HCT116 (cell line): ENCODE measurements around the gene CD93. TPM values are rescaled to one million over a fixed set of nuclear protein-coding genes. Genes with fewer than 3 reads are reported as not detected.

Experiments
- ATAC-seq: fragments of 200-7000 bp; cut with Tn5 transposase; 2 replicates; pipeline ENCODE4 v1.9.1; 2020; ENCODE audit warnings: mild to moderate bottlenecking, moderate library complexity
- BruUV-seq: library from RNA; stranded (reverse); fragments of 400-500 nt; replicated peaks from 2 replicates; lab custom pipeline; 2021; lab: Mats Ljungman, UMichigan
- CTCF ChIA-PET: fragments of 300-600 bp; sonication (Branson Sonifier 250); formaldehyde crosslinking; loops from one replicate; lab custom pipeline; 2021; ENCODE audit warnings: antibody characterized with exemption; lab: Charles Lee
- POLR2A ChIA-PET: fragments of 300-600, 350-600 bp; sonication (Branson Sonifier 250); formaldehyde crosslinking; loops from one replicate; lab custom pipeline; 2021; ENCODE audit warnings: antibody characterized with exemption; lab: Charles Lee
- RAD21 ChIA-PET, 2 experiments: fragments of 300-600 bp; sonication (Branson Sonifier 250); formaldehyde crosslinking; loops; one replicate each; lab custom pipeline; 2023; ENCODE audit warnings: low total read pairs in 2 of 2; ENCODE audit not compliant: uncharacterized antibody in 2 of 2, unreplicated experiment in 2 of 2, low non-redundant PET in 1 of 2; lab: Charles Lee
- DNase-seq: peaks from one replicate; pipeline ENCODE4 v3.0.0-alpha.2; 2010; ENCODE audit warnings: low read depth, low spot score
- H2AFZ ChIP-seq: fragments of 200-600 bp; shearing (Covaris generic), sonication (generic); 2 replicates; pipeline ENCODE4 v1.6.1; 2017; ENCODE audit warnings: low read depth, mixed run types, mixed read lengths, antibody characterized with exemption, low read length; ENCODE audit not compliant: poor library complexity, severe bottlenecking
- H3K27ac ChIP-seq: 2 replicates; pipeline ENCODE4 v1.5.1; 2012; ENCODE audit warnings: low read depth, low read length
- H3K27me3 ChIP-seq: fragments of 200-600 bp; sonication (generic); 2 replicates; pipeline ENCODE4 v1.6.1; 2016; ENCODE audit warnings: mixed run types, low read length, mixed read lengths; ENCODE audit not compliant: insufficient read depth
- H3K36me3 ChIP-seq, 2 experiments: fragments of 200-500 bp in 1 of 2; fragments of 200-600 bp in 1 of 2; sonication (Bioruptor generic) in 1 of 2; sonication (generic) in 1 of 2; 2 replicates each; pipeline versions ENCODE4 v1.5.1 to v1.6.1; 2014 to 2016; ENCODE audit warnings: low read length in 2 of 2, inconsistent platforms in 1 of 2, mixed read lengths in 1 of 2, mixed run types in 1 of 2; ENCODE audit not compliant: insufficient read depth in 2 of 2, control insufficient read depth in 1 of 2
- H3K4me1 ChIP-seq, 2 experiments: fragments of 200-600 bp in 1 of 2; sonication (generic) in 1 of 2; 2 replicates each; pipeline versions ENCODE4 v1.5.1 to v1.6.1; 2012 to 2017; ENCODE audit warnings: low read length in 2 of 2, inconsistent platforms in 1 of 2, mild to moderate bottlenecking in 1 of 2, mixed read lengths in 1 of 2, mixed run types in 1 of 2, moderate library complexity in 1 of 2; ENCODE audit not compliant: insufficient read depth in 2 of 2, control insufficient read depth in 1 of 2
- H3K4me2 ChIP-seq: fragments of 200-600 bp; sonication (generic); 2 replicates; pipeline ENCODE4 v1.6.1; 2017; ENCODE audit warnings: mixed run types, low read length, mixed read lengths
- H3K4me3 ChIP-seq, 2 experiments: fragments of 200-600 bp in 1 of 2; sonication (generic) in 1 of 2; replicated peaks in 1 of 2; 2 replicates each; pipeline ENCODE4 v1.5.1; 2011 to 2016; ENCODE audit warnings: low read length in 2 of 2, control low read depth in 1 of 2, low read depth in 1 of 2, mild to moderate bottlenecking in 1 of 2, mixed read lengths in 1 of 2, mixed run types in 1 of 2
- H3K79me2 ChIP-seq: fragments of 200-600 bp; sonication (generic); 2 replicates; pipeline ENCODE4 v1.6.1; 2017; ENCODE audit warnings: mild to moderate bottlenecking, mixed run types, low read length, moderate library complexity, mixed read lengths; ENCODE audit not compliant: insufficient read depth
- H3K9ac ChIP-seq: fragments of 200-600 bp; sonication (generic); 2 replicates; pipeline ENCODE4 v1.6.1; 2016; ENCODE audit warnings: low read length, mixed read lengths
- H3K9me2 ChIP-seq: fragments of 200-600 bp; sonication (generic), shearing (Covaris generic); 2 replicates; pipeline ENCODE4 v1.6.1; 2017; ENCODE audit warnings: mixed run types, mild to moderate bottlenecking, moderate library complexity; ENCODE audit not compliant: insufficient read depth
- H3K9me3 ChIP-seq, 2 experiments: fragments of 200-500 bp in 1 of 2; fragments of 200-600 bp in 1 of 2; sonication (Bioruptor generic) in 1 of 2; sonication (generic) in 1 of 2; 2 replicates each; pipeline ENCODE4 v1.6.1; 2014 to 2017; ENCODE audit warnings: low read length in 2 of 2, mixed read lengths in 2 of 2, inconsistent platforms in 1 of 2, low read depth in 1 of 2, mild to moderate bottlenecking in 1 of 2, mixed run types in 1 of 2, moderate library complexity in 1 of 2; ENCODE audit not compliant: control insufficient read depth in 1 of 2, insufficient read depth in 1 of 2
- H4K20me1 ChIP-seq: fragments of 200-600 bp; sonication (generic), shearing (Covaris generic); 2 replicates; pipeline ENCODE4 v1.6.1; 2017; ENCODE audit warnings: mixed run types, mild to moderate bottlenecking, moderate library complexity; ENCODE audit not compliant: insufficient read depth
- ATF3 ChIP-seq: IDR thresholded peaks from 2 replicates; pipeline ENCODE4 v1.6.1; 2012
- CEBPB ChIP-seq: IDR thresholded peaks from 2 replicates; pipeline ENCODE4 v1.6.1; 2012; ENCODE audit warnings: low read depth
- CTCF ChIP-seq, 3 experiments: fragments of 200-600 bp in 1 of 3; sonication (generic) in 1 of 3; IDR thresholded peaks in 2 of 3; conservative IDR thresholded peaks in 1 of 3; 2 replicates each; pipeline ENCODE4 v1.5.1; 2012 to 2017; ENCODE audit warnings: low read depth in 2 of 3, low read length in 2 of 3, antibody characterized with exemption in 1 of 3, borderline replicate concordance in 1 of 3, control low read depth in 1 of 3, mild to moderate bottlenecking in 1 of 3, mixed read lengths in 1 of 3, mixed run types in 1 of 3, moderate library complexity in 1 of 3; ENCODE audit not compliant: insufficient read depth in 1 of 3
- EGR1 ChIP-seq: IDR thresholded peaks from 2 replicates; pipeline ENCODE4 v1.6.1; 2012; ENCODE audit warnings: low read depth
- FOSL1 ChIP-seq: IDR thresholded peaks from 2 replicates; pipeline ENCODE4 v1.6.1; 2012; ENCODE audit warnings: low read depth
- MAX ChIP-seq: IDR thresholded peaks from 2 replicates; pipeline ENCODE4 v1.6.1; 2012
- POLR2A ChIP-seq: IDR thresholded peaks from 2 replicates; pipeline ENCODE4 v1.7.0; 2011; ENCODE audit warnings: borderline replicate concordance; ENCODE audit not compliant: insufficient read depth, insufficient read length; ENCODE audit errors: extremely low read depth
- POLR2AphosphoS5 ChIP-seq: IDR thresholded peaks from 2 replicates; pipeline ENCODE4 v1.6.1; 2011; ENCODE audit warnings: mild to moderate bottlenecking, low read depth, low read length, moderate library complexity
- RAD21 ChIP-seq: IDR thresholded peaks from 2 replicates; pipeline ENCODE4 v1.6.1; 2012; ENCODE audit warnings: low read depth, mild to moderate bottlenecking
- SIN3A ChIP-seq: IDR thresholded peaks from 2 replicates; pipeline ENCODE4 v1.6.1; 2012; ENCODE audit warnings: low read depth
- SP1 ChIP-seq: IDR thresholded peaks from 2 replicates; pipeline ENCODE4 v1.6.1; 2012; ENCODE audit warnings: low read depth
- SRF ChIP-seq: IDR thresholded peaks from 2 replicates; pipeline ENCODE4 v1.6.1; 2012; ENCODE audit warnings: low read depth
- TCF7L2 ChIP-seq: IDR thresholded peaks from 2 replicates; pipeline ENCODE4 v1.7.0; 2011; ENCODE audit warnings: borderline replicate concordance, inconsistent platforms; ENCODE audit not compliant: insufficient read depth, insufficient read length; ENCODE audit errors: extremely low read depth
- YY1 ChIP-seq: IDR thresholded peaks from 2 replicates; pipeline ENCODE4 v1.6.1; 2011; ENCODE audit warnings: low read length, low read depth, moderate library complexity, mild to moderate bottlenecking; ENCODE audit not compliant: insufficient replicate concordance; ENCODE audit errors: extremely low read depth
- ZFX ChIP-seq: fragments of 450-650 bp; IDR thresholded peaks from 2 replicates; pipeline ENCODE4 v1.6.1; 2017
- ZNF274 ChIP-seq: fragments of 200-500 bp; sonication (Bioruptor generic); IDR thresholded peaks from 2 replicates; pipeline ENCODE4 v1.6.1; 2014; ENCODE audit warnings: mild to moderate bottlenecking, low read depth, low read length, inconsistent platforms
- intact Hi-C: fragments of 100-400 bp; cut with micrococcal nuclease; formaldehyde crosslinking; loops from 2 replicates; pipeline ENCODE4 v1.10.0; 2022
- total RNA-seq: library from RNA; stranded (reverse); gene quantifications from one replicate; pipeline ENCODE4 v1.2.1, GENCODE V29; 2021; ENCODE audit not compliant: unreplicated experiment

CD93 gene
- total RNA-seq, 1 experiment from 2014 or later, result 0.07 TPM

- TF ChIP-seq CTCF (IDR thresholded peaks at IDR 0.05 in 2 of 3, conservative IDR thresholded peaks at IDR 0.05 in 1 of 3; ENCODE audit: borderline replicate concordance in 1 of 3, insufficient read depth in 1 of 3, low read depth in 2 of 3, low read length in 2 of 3) (no peak), SRF (no peak), ATF3 (no peak), POLR2AphosphoS5 (no peak)
These were observed 7.5 kb upstream of the CD93 start (continued) for GRCh38 chr20:23093613-23094012.

GRCh38 chr20:23092861-23093495 lies 6.9 kb upstream of the CD93 start:
- Histone ChIP-seq H3K36me3 (no peaks in the 10 kb centered on the region), H3K9me2 (no peaks in the 10 kb centered on the region), H3K27ac (no peak overlapping the region), H3K27me3 (peaks cover 27% of the 10 kb centered on the region), H3K4me3 (no peak overlapping the region), H3K4me1 (peaks cover 0 to 10% of the 10 kb centered on the region in 2 experiments; a peak in 3 of 4 replicates), H3K79me2 (no peaks in the 10 kb centered on the region), H3K9ac (no peak overlapping the region), H2AFZ (no peak overlapping the region), H3K9me3 (no peaks in the 10 kb centered on the region), H4K20me1 (no peaks in the 10 kb centered on the region), H3K4me2 (no peak overlapping the region)
- no peak for TF ChIP-seq ZNF274
- no peak for TF ChIP-seq TCF7L2
- no peak for TF ChIP-seq CEBPB
- TF ChIP-seq EGR1, result no peak
- no peak for TF ChIP-seq ZFX
- no peak for TF ChIP-seq SIN3A
- no peak for TF ChIP-seq YY1
- no peak for TF ChIP-seq CTCF (IDR thresholded peaks at IDR 0.05 in 2 of 3, conservative IDR thresholded peaks at IDR 0.05 in 1 of 3; ENCODE audit: borderline replicate concordance in 1 of 3, insufficient read depth in 1 of 3, low read depth in 2 of 3, low read length in 2 of 3)
- TF ChIP-seq MAX, result no peak
- no peak for TF ChIP-seq POLR2A
- no peak for TF ChIP-seq SP1
- no peak for TF ChIP-seq FOSL1
- no peak for TF ChIP-seq RAD21
- POLR2A ChIA-PET, result no interaction called here
- ATAC-seq, result no peak
- CTCF ChIA-PET, result no interaction called here
- DNase-seq, result no peak
- RAD21 ChIA-PET, result no interaction called here
- BruUV-seq, result no TSS peak
- intact Hi-C loops, result no loop called here
